SU-DHL-6 (cell line): ENCODE data around the gene SNX9.

ENCODE experiments used
- H2AFZ ChIP-seq: fragments of 200-600 bp; sonication (generic); 2 replicates; pipeline ENCODE4 v1.6.1; 2014; ENCODE audit warnings: low read depth, mild to moderate bottlenecking, moderate library complexity, mixed read lengths, antibody characterized with exemption, low read length; ENCODE audit not compliant: severe bottlenecking
- H3F3A ChIP-seq: fragments of 200-600 bp; shearing (Covaris generic); 2 replicates; pipeline ENCODE4 v1.6.0; 2016; ENCODE audit warnings: antibody characterized with exemption, mild to moderate bottlenecking; ENCODE audit not compliant: insufficient read depth
- H3K27ac ChIP-seq: fragments of 200-600 bp; sonication (generic); 2 replicates; pipeline ENCODE4 v1.5.1; 2016; ENCODE audit warnings: low read depth, mild to moderate bottlenecking, low read length, moderate library complexity, mixed read lengths
- H3K27me3 ChIP-seq: fragments of 200-600 bp; sonication (generic), shearing (Covaris generic); 2 replicates; pipeline ENCODE4 v1.6.0; 2014; ENCODE audit warnings: mild to moderate bottlenecking, low read length
- H3K36me3 ChIP-seq: fragments of 200-600 bp; sonication (generic); 2 replicates; pipeline ENCODE4 v1.6.1; 2014; ENCODE audit warnings: mild to moderate bottlenecking, low read length, mixed read lengths
- H3K4me2 ChIP-seq: fragments of 300-600, 200-600 bp; shearing (Covaris generic), sonication (generic); 2 replicates; pipeline ENCODE4 v1.6.0; 2014; ENCODE audit warnings: low read length, low read depth, mild to moderate bottlenecking; ENCODE audit not compliant: poor library complexity, severe bottlenecking
- H3K4me3 ChIP-seq: fragments of 200-600 bp; sonication (generic); 2 replicates; pipeline ENCODE4 v1.5.1; 2014; ENCODE audit warnings: antibody characterized with exemption, low read length, mild to moderate bottlenecking, mixed read lengths; ENCODE audit not compliant: insufficient read depth, poor library complexity, severe bottlenecking
- H3K79me2 ChIP-seq: fragments of 200-600 bp; sonication (generic); 2 replicates; pipeline ENCODE4 v1.6.1; 2014; ENCODE audit warnings: mild to moderate bottlenecking, low read length, moderate library complexity; ENCODE audit not compliant: insufficient read depth
- H3K9ac ChIP-seq: fragments of 200-600 bp; sonication (generic); 2 replicates; pipeline ENCODE4 v1.7.0; 2014; ENCODE audit warnings: mild to moderate bottlenecking, low read length
- H3K9me2 ChIP-seq: fragments of 200-600 bp; sonication (generic); replicated peaks from 2 replicates; pipeline ENCODE4 v1.6.1; 2014; ENCODE audit warnings: low read length; ENCODE audit not compliant: insufficient read depth
- H3K9me3 ChIP-seq: fragments of 200-600 bp; sonication (generic); 2 replicates; pipeline ENCODE4 v1.6.1; 2014; ENCODE audit warnings: low read length, mixed read lengths; ENCODE audit not compliant: insufficient read depth
- H4K20me1 ChIP-seq: fragments of 200-600 bp; sonication (generic); 2 replicates; pipeline ENCODE4 v1.6.1; 2014; ENCODE audit warnings: low read depth, mild to moderate bottlenecking, antibody characterized with exemption, low read length, moderate library complexity, mixed read lengths
- EZH2phosphoT487 ChIP-seq: fragments of 200-600 bp; sonication (generic), shearing (Covaris generic); conservative IDR thresholded peaks from 2 replicates; pipeline ENCODE4 v1.6.1; 2018; ENCODE audit warnings: mild to moderate bottlenecking, antibody characterized with exemption, low read length, moderate library complexity, mixed read lengths
- TF ChIP-seq, protein P1 (sequence below): fragments of 200-600 bp; sonication (generic); IDR thresholded peaks from one replicate; pipeline ENCODE4 v1.5.1; 2017; ENCODE audit warnings: antibody characterized with exemption, mild to moderate bottlenecking, low read length, moderate library complexity; ENCODE audit not compliant: insufficient read depth, poor library complexity, severe bottlenecking

Gene SNX9

DNA sequence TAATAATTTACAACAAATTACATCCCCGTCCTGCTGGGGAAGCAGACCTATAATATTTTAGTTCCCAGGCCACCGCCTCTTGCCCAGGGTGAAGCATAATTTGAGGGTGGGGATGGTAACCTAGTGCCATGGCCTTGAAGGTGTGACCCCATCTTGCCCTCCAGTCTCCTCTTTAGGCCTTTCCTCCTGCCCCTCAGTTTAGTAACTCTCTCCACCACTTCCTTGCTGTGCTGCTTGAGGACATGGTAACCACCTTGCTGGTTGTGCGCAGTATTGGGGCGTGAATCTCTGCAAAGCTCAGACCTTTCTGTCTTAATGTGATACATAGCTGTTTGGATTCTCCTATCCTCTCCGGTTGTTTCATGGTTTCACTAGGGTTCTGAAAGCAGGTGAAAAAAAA is 16.6 kb downstream of the SNX9 start:
- Histone ChIP-seq H3K27ac (no peak overlapping the region), H3K9me3 (no peaks in the 10 kb centered on the region), H4K20me1 (no peaks in the 10 kb centered on the region), H3K9me2 (no peaks in the 10 kb centered on the region), H3K4me3 (no peak overlapping the region), H3K79me2 (no peaks in the 10 kb centered on the region), H3K27me3 (no peaks in the 10 kb centered on the region), H3K36me3 (no peaks in the 10 kb centered on the region), H3K9ac (no peak overlapping the region), H3F3A (no peaks in the 10 kb centered on the region), H3K4me2 (no peak overlapping the region), H2AFZ (no peak overlapping the region)
- TF ChIP-seq, protein P1, sequence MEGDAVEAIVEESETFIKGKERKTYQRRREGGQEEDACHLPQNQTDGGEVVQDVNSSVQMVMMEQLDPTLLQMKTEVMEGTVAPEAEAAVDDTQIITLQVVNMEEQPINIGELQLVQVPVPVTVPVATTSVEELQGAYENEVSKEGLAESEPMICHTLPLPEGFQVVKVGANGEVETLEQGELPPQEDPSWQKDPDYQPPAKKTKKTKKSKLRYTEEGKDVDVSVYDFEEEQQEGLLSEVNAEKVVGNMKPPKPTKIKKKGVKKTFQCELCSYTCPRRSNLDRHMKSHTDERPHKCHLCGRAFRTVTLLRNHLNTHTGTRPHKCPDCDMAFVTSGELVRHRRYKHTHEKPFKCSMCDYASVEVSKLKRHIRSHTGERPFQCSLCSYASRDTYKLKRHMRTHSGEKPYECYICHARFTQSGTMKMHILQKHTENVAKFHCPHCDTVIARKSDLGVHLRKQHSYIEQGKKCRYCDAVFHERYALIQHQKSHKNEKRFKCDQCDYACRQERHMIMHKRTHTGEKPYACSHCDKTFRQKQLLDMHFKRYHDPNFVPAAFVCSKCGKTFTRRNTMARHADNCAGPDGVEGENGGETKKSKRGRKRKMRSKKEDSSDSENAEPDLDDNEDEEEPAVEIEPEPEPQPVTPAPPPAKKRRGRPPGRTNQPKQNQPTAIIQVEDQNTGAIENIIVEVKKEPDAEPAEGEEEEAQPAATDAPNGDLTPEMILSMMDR, result no peak
- no peak for TF ChIP-seq EZH2phosphoT487

DNA sequence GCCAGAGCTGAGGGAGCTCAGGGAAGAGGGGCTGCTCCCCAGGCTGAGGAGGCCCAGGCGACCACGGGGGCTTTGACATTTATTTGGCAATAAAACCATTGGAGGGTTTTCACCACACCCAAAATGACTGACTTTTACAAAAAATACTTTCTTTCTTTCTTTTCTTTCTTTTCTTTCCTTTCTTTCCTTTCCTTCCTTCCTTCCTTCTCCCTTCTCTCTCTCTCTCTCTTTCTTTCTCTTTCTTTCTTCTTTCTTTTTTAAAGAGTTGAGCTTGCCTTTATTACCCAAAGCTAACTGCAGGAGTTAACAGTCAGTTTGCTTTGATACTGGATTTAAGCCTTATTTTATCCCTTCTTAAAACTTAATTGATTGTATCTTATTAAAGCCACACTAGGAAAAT is 17.2 kb downstream of the SNX9 start:
- H3K27ac ChIP-seq, result no peak overlapping the region
- no peaks in the 10 kb centered on the region for H3K79me2 ChIP-seq
- TF ChIP-seq EZH2phosphoT487, result no peak
- TF ChIP-seq, protein P1, result no peak
- no peaks in the 10 kb centered on the region for H3K9me3 ChIP-seq
- no peak overlapping the region for H3K4me2 ChIP-seq
- no peaks in the 10 kb centered on the region for H3K27me3 ChIP-seq
- no peaks in the 10 kb centered on the region for H3K36me3 ChIP-seq
- H3K9ac ChIP-seq, result no peak overlapping the region
- no peaks in the 10 kb centered on the region for H4K20me1 ChIP-seq
- H3K9me2 ChIP-seq, result no peaks in the 10 kb centered on the region
- H3K4me3 ChIP-seq, result no peak overlapping the region
- no peaks in the 10 kb centered on the region for H3F3A ChIP-seq
- no peak overlapping the region for H2AFZ ChIP-seq

DNA sequence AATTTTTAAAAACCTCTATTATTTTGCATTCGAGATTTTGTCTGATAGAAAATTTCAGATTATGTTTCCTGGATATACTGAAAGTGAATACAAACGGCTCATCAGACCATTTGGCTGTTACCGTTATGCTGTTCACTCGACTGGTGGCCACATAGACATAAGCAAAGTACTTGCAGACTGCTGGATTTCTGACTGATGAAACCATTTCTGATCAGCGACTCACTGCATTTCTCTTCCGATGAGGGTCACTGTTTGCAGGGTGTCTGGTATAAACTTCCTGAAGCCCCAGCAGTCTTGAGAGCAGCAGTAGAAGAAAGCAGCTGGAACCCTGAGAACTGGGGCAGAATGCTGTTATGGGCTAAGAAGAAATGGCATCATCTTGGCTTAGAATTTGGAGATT is 17.7 kb downstream of the SNX9 start:
- no peak overlapping the region for H2AFZ ChIP-seq
- H3K9ac ChIP-seq, result no peak overlapping the region
- no peaks in the 10 kb centered on the region for H3K9me3 ChIP-seq
- TF ChIP-seq, protein P1, result no peak
- TF ChIP-seq EZH2phosphoT487, result no peak
- H3K79me2 ChIP-seq, result no peaks in the 10 kb centered on the region
- no peaks in the 10 kb centered on the region for H3F3A ChIP-seq
- H3K27me3 ChIP-seq, result no peaks in the 10 kb centered on the region
- H4K20me1 ChIP-seq, result no peaks in the 10 kb centered on the region
- no peak overlapping the region for H3K27ac ChIP-seq
- H3K4me3 ChIP-seq, result no peak overlapping the region
- no peaks in the 10 kb centered on the region for H3K36me3 ChIP-seq
- no peak overlapping the region for H3K4me2 ChIP-seq
- no peaks in the 10 kb centered on the region for H3K9me2 ChIP-seq
